ENCODE measurements around the gene C4A. TPM values are rescaled to one million over a fixed set of nuclear protein-coding genes. Genes with fewer than 3 reads are reported as not detected.

The C4A gene
- total and polyA plus RNA-seq, 2 of the 8 experiments (the other 6 are each of a cell fraction or from before 2014, with no cell fraction given) = 0.62 to 2.4 TPM

GRCh38 chr6:32047539-32047854 is 65.6 kb downstream of the C4A start (continued):
- TF ChIP-seq CHD7 (IDR thresholded peaks at IDR 0.05; ENCODE audit: insufficient replicate concordance, low read length) (no peak), MAX (IDR thresholded peaks at IDR 0.05) (no peak), E2F6 (IDR thresholded peaks at IDR 0.05) (no peak)

Data from H1 (cell line).